Astrocyte (in vitro differentiated cells and primary cell): ENCODE measurements around the gene NEU1. TPM values are rescaled to one million over a fixed set of nuclear protein-coding genes. Genes with fewer than 3 reads are reported as not detected.

Experiments
- DNase-seq: peaks from one replicate; pipeline ENCODE4 v3.0.0-alpha.2; 2010; ENCODE audit warnings: low read depth
- FAIRE-seq: peaks from 2 replicates; lab custom pipeline; 2011; peaks lifted over from hg19 to GRCh38; lab: Jason Lieb, UNC
- H2AFZ ChIP-seq: 2 replicates; pipeline ENCODE4 v1.6.0; 2012; ENCODE audit warnings: low read depth, low read length, inconsistent platforms
- H3K27ac ChIP-seq: 2 replicates; pipeline ENCODE4 v1.5.1; 2011; ENCODE audit warnings: low read depth, low read length, inconsistent platforms
- H3K27me3 ChIP-seq: 2 replicates; pipeline ENCODE4 v1.6.0; 2011; ENCODE audit warnings: low read length, inconsistent platforms; ENCODE audit not compliant: insufficient read depth
- H3K36me3 ChIP-seq: 2 replicates; pipeline ENCODE4 v1.5.1; 2011; ENCODE audit warnings: low read length, inconsistent platforms; ENCODE audit not compliant: insufficient read depth
- H3K4me1 ChIP-seq: 2 replicates; pipeline ENCODE4 v1.5.1; 2011; ENCODE audit warnings: low read length, inconsistent platforms; ENCODE audit not compliant: insufficient read depth
- H3K4me2 ChIP-seq: 2 replicates; pipeline ENCODE4 v1.6.0; 2012; ENCODE audit warnings: low read length, inconsistent platforms
- H3K4me3 ChIP-seq: 2 replicates; pipeline ENCODE4 v1.5.1; 2011; ENCODE audit warnings: low read depth, mild to moderate bottlenecking, low read length, inconsistent platforms; ENCODE audit not compliant: insufficient read depth
- H3K79me2 ChIP-seq: 2 replicates; pipeline ENCODE4 v1.6.0; 2012; ENCODE audit warnings: mild to moderate bottlenecking, low read length, inconsistent platforms; ENCODE audit not compliant: insufficient read depth
- H3K9ac ChIP-seq: 2 replicates; pipeline ENCODE4 v1.6.0; 2012; ENCODE audit warnings: mild to moderate bottlenecking, low read length, inconsistent platforms
- H3K9me3 ChIP-seq: 2 replicates; pipeline ENCODE4 v1.5.1; 2012; ENCODE audit warnings: low read depth, mild to moderate bottlenecking, low read length, inconsistent platforms; ENCODE audit not compliant: insufficient read depth
- H4K20me1 ChIP-seq: 2 replicates; pipeline ENCODE4 v1.6.0; 2012; ENCODE audit warnings: low read length, inconsistent platforms; ENCODE audit not compliant: insufficient read depth
- H3K27ac Mint-ChIP-seq: one replicate; pipeline ENCODE4 v1.8.0; 2021; ENCODE audit warnings: mild to moderate bottlenecking, mixed read lengths; ENCODE audit not compliant: unreplicated experiment
- H3K27me3 Mint-ChIP-seq: one replicate; pipeline ENCODE4 v1.8.0; 2021; ENCODE audit warnings: low read depth, mixed read lengths; ENCODE audit not compliant: unreplicated experiment
- H3K36me3 Mint-ChIP-seq: one replicate; pipeline ENCODE4 v1.8.0; 2021; ENCODE audit warnings: low read depth, mixed read lengths; ENCODE audit not compliant: unreplicated experiment
- H3K4me1 Mint-ChIP-seq: one replicate; pipeline ENCODE4 v1.8.0; 2021; ENCODE audit warnings: low read depth, mixed read lengths; ENCODE audit not compliant: unreplicated experiment
- H3K4me3 Mint-ChIP-seq: one replicate; pipeline ENCODE4 v1.8.0; 2021; ENCODE audit warnings: mild to moderate bottlenecking, moderate library complexity, mixed read lengths; ENCODE audit not compliant: unreplicated experiment
- H3K9me3 Mint-ChIP-seq: one replicate; pipeline ENCODE4 v1.8.0; 2021; ENCODE audit warnings: mild to moderate bottlenecking, mixed read lengths; ENCODE audit not compliant: unreplicated experiment
- EZH2 ChIP-seq: IDR thresholded peaks from 2 replicates; pipeline ENCODE4 v1.6.1; 2012; ENCODE audit warnings: mild to moderate bottlenecking, low read length, inconsistent platforms; ENCODE audit not compliant: insufficient read depth
- total RNA-seq: library from RNA; stranded (reverse); gene quantifications from 2 replicates; pipeline ENCODE4 v1.2.1, GENCODE V29; 2021
- TF ChIP-seq, protein P1 (sequence below): IDR thresholded peaks from 2 replicates; pipeline ENCODE4 v1.5.1; 2011; ENCODE audit warnings: low read depth, mild to moderate bottlenecking, inconsistent platforms, low read length, moderate library complexity; ENCODE audit not compliant: insufficient read depth

The NEU1 gene
- total RNA-seq, 1 donor from 2014 or later = 47.3 TPM

DNA sequence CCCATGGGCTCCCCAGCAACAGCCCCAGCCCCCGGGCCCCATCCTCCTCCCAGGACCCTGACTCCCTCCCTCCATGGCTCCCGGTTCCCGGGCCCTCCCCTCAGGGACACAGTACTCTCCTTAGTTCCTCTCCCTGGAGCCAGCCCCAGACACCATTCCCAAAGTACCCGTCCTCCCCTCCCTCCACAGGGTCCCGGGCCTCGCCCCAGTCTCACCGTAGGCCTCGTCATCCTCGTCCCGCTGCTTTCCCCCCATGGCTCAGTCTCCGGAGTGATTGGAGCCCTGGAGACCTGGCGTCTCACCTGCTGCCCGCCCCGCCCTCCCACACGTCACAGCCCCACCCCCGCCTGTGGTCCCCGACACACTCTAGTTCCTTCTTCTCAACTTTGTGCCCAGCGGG, 16.1 kb upstream of the NEU1 start, which contains the start of gene SLC44A4:
Gene SLC44A4 (minus strand): TSS at position 272 of the 400 bp plus-strand sequence. CDS start 17 bp downstream, at position 255.
- H3K4me3 Mint-ChIP-seq = no peak within 1 kb of the TSS
- Histone ChIP-seq H3K27ac (no peak within 1 kb of the TSS), H4K20me1 (peaks cover 7% of the 10 kb centered on the region), H2AFZ (no peak within 1 kb of the TSS), H3K36me3 (peaks cover 23% of the 10 kb centered on the region), H3K9me3 (no peaks in the 10 kb centered on the region), H3K4me1 (peaks cover 4% of the 10 kb centered on the region), H3K4me3 (no peak within 1 kb of the TSS), H3K9ac (no peak within 1 kb of the TSS), H3K27me3 (no peaks in the 10 kb centered on the region), H3K4me2 (no peak within 1 kb of the TSS), H3K79me2 (no peaks in the 10 kb centered on the region)
- no peak for DNase-seq
- peaks cover 10% of the 10 kb centered on the region for H3K4me1 Mint-ChIP-seq
- peaks cover 4% of the 10 kb centered on the region for H3K27me3 Mint-ChIP-seq
- TF ChIP-seq, protein P1, sequence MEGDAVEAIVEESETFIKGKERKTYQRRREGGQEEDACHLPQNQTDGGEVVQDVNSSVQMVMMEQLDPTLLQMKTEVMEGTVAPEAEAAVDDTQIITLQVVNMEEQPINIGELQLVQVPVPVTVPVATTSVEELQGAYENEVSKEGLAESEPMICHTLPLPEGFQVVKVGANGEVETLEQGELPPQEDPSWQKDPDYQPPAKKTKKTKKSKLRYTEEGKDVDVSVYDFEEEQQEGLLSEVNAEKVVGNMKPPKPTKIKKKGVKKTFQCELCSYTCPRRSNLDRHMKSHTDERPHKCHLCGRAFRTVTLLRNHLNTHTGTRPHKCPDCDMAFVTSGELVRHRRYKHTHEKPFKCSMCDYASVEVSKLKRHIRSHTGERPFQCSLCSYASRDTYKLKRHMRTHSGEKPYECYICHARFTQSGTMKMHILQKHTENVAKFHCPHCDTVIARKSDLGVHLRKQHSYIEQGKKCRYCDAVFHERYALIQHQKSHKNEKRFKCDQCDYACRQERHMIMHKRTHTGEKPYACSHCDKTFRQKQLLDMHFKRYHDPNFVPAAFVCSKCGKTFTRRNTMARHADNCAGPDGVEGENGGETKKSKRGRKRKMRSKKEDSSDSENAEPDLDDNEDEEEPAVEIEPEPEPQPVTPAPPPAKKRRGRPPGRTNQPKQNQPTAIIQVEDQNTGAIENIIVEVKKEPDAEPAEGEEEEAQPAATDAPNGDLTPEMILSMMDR = no peak
- TF ChIP-seq EZH2 = no peak
- peaks cover 15% of the 10 kb centered on the region for H3K36me3 Mint-ChIP-seq
- no peak for FAIRE-seq
- H3K27ac Mint-ChIP-seq = no peak within 1 kb of the TSS
- H3K9me3 Mint-ChIP-seq = no peaks in the 10 kb centered on the region

DNA sequence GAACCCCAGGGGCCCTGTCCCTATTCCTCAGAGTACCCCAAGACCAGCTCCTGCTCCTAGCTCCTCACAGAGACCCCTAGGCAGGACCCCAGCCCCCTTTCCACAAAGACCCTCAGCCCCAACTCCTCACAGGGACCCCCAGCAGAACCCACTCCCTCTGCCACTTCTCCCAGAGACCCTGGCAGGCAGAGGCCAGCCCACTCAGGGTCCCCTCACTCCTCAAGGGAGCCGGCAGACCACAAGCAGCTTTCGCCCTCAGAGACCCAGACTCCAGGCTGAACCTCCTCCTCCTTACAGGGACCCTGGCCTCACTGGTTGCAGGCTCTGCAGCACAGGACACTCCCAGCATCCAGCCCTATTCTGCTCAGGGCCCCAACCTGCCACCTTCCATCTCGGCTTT, 15.6 kb upstream of the NEU1 start:
- H3K27ac Mint-ChIP-seq = no peak overlapping the region
- Histone ChIP-seq H3K27ac (no peak overlapping the region), H3K9me3 (no peaks in the 10 kb centered on the region), H3K9ac (no peak overlapping the region), H3K4me1 (peaks cover 4% of the 10 kb centered on the region), H3K36me3 (peaks cover 18% of the 10 kb centered on the region), H4K20me1 (peaks cover 7% of the 10 kb centered on the region), H3K27me3 (no peaks in the 10 kb centered on the region), H3K4me2 (no peak overlapping the region), H2AFZ (no peak overlapping the region), H3K79me2 (no peaks in the 10 kb centered on the region), H3K4me3 (no peak overlapping the region)
- peaks cover 15% of the 10 kb centered on the region for H3K36me3 Mint-ChIP-seq
- peaks cover 10% of the 10 kb centered on the region for H3K4me1 Mint-ChIP-seq
- TF ChIP-seq, protein P1 = no peak
- TF ChIP-seq EZH2 = no peak
- FAIRE-seq = no peak
- H3K4me3 Mint-ChIP-seq = no peak overlapping the region
- DNase-seq = no peak
- H3K27me3 Mint-ChIP-seq = peaks cover 4% of the 10 kb centered on the region
- H3K9me3 Mint-ChIP-seq = no peaks in the 10 kb centered on the region

DNA sequence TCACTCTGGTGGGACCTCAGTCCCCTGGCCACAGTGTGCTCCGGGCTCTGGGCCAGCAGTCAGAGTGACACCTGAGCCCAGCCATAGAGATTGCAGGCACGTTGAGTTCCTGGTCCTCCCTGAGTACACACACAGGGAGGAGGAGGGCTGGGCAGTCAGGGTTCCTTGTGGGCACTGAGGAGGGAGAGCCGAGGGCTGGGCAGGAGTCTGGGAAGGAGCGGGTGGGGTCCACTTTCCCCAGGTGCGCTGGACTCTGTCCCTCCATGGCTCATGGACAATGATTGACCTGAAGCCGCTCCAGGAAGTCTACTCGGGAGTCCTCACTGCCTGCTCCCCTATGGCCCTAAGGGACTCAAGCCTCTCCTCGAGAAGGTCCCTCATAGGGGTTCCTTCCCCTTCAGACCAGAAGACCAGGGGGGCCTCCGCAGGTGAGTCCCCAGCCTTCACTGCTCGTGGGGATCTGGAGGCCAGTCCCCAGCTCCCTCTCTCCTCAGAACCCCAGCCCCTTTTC, 15.1 kb upstream of the NEU1 start:
- H3K4me3 Mint-ChIP-seq = no peak overlapping the region
- H2AFZ ChIP-seq = no peak overlapping the region
- FAIRE-seq = no peak

More for the DNA sequence above, 15.1 kb upstream of the NEU1 start:
- Mint-ChIP-seq H3K27ac (no peak overlapping the region), H3K27me3 (peaks cover 4% of the 10 kb centered on the region), H3K4me1 (peaks cover 10% of the 10 kb centered on the region), H3K36me3 (peaks cover 15% of the 10 kb centered on the region), H3K9me3 (no peaks in the 10 kb centered on the region)
- peaks cover 17% of the 10 kb centered on the region for H3K36me3 ChIP-seq
- TF ChIP-seq EZH2 = no peak
- TF ChIP-seq, protein P1 = no peak
- no peaks in the 10 kb centered on the region for H3K79me2 ChIP-seq
- no peak overlapping the region for H3K4me2 ChIP-seq
- H3K4me1 ChIP-seq = peaks cover 2% of the 10 kb centered on the region
- H3K9ac ChIP-seq = no peak overlapping the region
- no peaks in the 10 kb centered on the region for H3K9me3 ChIP-seq
- DNase-seq = no peak
- H3K27ac ChIP-seq = no peak overlapping the region
- no peaks in the 10 kb centered on the region for H3K27me3 ChIP-seq
- H4K20me1 ChIP-seq = peaks cover 7% of the 10 kb centered on the region
- H3K4me3 ChIP-seq = no peak overlapping the region
